ENCODE results near the gene ADAMTS12. TPM values are rescaled to one million over a fixed set of nuclear protein-coding genes. Genes with fewer than 3 reads are reported as not detected.

The ADAMTS12 gene
- total RNA-seq, 1 donor, result 6.9 TPM

DNA sequence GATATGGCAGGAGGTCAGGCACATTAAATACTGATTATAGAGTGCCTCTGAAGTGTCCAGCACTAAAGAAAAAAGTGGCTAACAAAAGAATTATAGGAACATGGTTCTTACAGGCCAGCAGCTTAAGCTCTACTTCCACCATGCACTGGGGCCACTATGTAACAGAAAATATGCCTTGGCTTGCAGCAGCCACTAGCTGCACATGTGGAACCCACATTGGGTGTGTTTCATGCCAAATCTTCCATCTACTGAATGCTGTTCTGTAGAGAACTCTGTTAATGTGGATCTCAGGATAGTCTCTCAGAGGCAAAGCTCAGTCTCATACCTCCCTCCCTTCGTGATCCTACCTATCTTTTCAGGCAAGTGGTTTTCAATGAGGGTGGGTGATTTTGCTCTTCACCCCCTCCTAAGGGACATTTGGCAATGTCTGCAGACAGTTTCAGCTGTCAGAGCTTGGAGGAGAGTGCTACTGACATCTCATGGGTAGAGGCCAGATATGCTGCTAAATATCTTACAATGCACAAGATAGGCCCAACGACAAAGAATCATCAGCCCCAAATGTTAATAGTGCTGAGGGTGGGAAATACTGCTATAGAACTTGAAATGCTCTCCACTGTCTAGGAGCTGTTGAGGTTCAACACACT lies 232.1 kb downstream of the ADAMTS12 start:
- H3K36me3 ChIP-seq (ENCODE audit: insufficient read depth, low read length), result peaks cover 19% of the 10 kb centered on the region
- H3K4me2 ChIP-seq (ENCODE audit: insufficient read depth, low read length), result no peak overlapping the region
- H3K27me3 ChIP-seq (ENCODE audit: insufficient read depth, low read length), result no peaks in the 10 kb centered on the region

DNA sequence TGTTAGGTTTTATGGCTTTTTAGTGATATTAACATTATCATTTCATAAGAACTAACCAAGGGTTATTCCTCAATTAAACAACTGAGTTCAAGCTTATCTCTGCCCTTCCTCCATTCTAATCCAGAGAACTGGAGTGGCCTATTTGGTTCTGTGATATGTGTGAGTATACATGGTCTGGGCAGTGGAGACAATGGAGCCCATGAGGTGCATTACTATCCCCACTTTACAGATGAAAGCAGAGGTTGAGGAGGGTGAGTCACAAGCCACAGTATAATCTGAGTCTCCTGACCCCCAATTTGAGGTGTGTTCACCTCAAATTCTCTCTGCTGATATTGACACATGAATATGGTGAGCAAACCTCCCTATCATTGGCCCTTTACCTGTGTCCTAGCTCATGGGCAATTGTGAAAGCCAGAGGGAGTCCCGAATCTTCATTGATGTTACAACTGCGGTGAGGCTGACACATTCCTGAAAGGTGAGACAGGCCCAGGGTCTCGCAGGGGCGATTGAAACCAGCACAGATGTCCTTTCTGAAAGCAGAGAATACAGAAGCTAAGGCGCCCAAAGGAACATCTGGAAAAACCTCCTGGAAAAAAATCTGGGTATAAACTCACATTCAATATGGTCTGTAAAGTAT lies 233.9 kb downstream of the ADAMTS12 start:
- H3K4me1 ChIP-seq (ENCODE audit: insufficient read depth, low read length), result peaks cover 12% of the 10 kb centered on the region
- no peaks in the 10 kb centered on the region for H3K27me3 ChIP-seq (ENCODE audit: insufficient read depth, low read length)
- no peak overlapping the region for H3K27ac ChIP-seq (ENCODE audit: low read depth, low read length)
- TF ChIP-seq, protein P1, sequence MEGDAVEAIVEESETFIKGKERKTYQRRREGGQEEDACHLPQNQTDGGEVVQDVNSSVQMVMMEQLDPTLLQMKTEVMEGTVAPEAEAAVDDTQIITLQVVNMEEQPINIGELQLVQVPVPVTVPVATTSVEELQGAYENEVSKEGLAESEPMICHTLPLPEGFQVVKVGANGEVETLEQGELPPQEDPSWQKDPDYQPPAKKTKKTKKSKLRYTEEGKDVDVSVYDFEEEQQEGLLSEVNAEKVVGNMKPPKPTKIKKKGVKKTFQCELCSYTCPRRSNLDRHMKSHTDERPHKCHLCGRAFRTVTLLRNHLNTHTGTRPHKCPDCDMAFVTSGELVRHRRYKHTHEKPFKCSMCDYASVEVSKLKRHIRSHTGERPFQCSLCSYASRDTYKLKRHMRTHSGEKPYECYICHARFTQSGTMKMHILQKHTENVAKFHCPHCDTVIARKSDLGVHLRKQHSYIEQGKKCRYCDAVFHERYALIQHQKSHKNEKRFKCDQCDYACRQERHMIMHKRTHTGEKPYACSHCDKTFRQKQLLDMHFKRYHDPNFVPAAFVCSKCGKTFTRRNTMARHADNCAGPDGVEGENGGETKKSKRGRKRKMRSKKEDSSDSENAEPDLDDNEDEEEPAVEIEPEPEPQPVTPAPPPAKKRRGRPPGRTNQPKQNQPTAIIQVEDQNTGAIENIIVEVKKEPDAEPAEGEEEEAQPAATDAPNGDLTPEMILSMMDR (IDR thresholded peaks at IDR 0.05; ENCODE audit: extremely low read depth, low read depth, low read length), result no peak
- no peaks in the 10 kb centered on the region for H3K79me2 ChIP-seq (ENCODE audit: insufficient read depth, low read length)
- H2AFZ ChIP-seq (ENCODE audit: low read length), result no peak overlapping the region
- no peaks in the 10 kb centered on the region for H3K9me3 ChIP-seq (ENCODE audit: low read depth, low read length)
- H3K4me2 ChIP-seq (ENCODE audit: insufficient read depth, low read length), result no peak overlapping the region
- H4K20me1 ChIP-seq (ENCODE audit: insufficient read depth, low read length), result no peaks in the 10 kb centered on the region
- DNase-seq (ENCODE audit: insufficient read length, low spot score, missing footprints), result no peak
- H3K36me3 ChIP-seq (ENCODE audit: insufficient read depth, low read length), result peaks cover 24% of the 10 kb centered on the region
- no peak overlapping the region for H3K4me3 ChIP-seq (ENCODE audit: insufficient read depth, low read length)

More for the DNA sequence above, 232.1 kb downstream of the ADAMTS12 start:
- Histone ChIP-seq H2AFZ (ENCODE audit: low read length) (no peak overlapping the region), H3K4me1 (ENCODE audit: insufficient read depth, low read length) (peaks cover 20% of the 10 kb centered on the region), H4K20me1 (ENCODE audit: insufficient read depth, low read length) (no peaks in the 10 kb centered on the region), H3K27ac (ENCODE audit: low read depth, low read length) (no peak overlapping the region), H3K79me2 (ENCODE audit: insufficient read depth, low read length) (no peaks in the 10 kb centered on the region), H3K4me3 (ENCODE audit: insufficient read depth, low read length) (no peak overlapping the region), H3K9me3 (ENCODE audit: low read depth, low read length) (no peaks in the 10 kb centered on the region)
- TF ChIP-seq, protein P1 (IDR thresholded peaks at IDR 0.05; ENCODE audit: extremely low read depth, low read depth, low read length), result no peak
- DNase-seq (ENCODE audit: insufficient read length, low spot score, missing footprints), result no peak

DNA sequence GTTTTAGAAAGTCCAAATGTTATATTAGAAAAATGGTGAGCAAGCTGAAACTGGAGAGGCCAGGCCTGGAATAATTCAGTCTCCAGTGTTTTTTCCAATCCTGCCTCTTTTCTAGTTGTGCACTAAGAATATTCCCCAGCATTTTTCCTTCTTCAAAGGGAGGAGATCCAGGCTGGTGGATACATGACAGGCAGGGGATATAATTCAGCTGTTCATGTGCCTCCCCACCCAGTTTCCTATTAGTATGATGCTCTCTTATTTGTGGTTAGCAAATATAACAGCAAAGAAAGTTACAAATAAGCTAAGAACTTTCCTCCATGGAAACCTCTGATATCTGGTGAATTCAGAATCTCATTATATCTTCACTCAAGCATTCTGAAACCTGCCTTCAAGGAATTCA lies 234.6 kb downstream of the ADAMTS12 start:
- no peak overlapping the region for H3K4me2 ChIP-seq (ENCODE audit: insufficient read depth, low read length)
- no peaks in the 10 kb centered on the region for H4K20me1 ChIP-seq (ENCODE audit: insufficient read depth, low read length)
- H2AFZ ChIP-seq (ENCODE audit: low read length), result no peak overlapping the region
- no peaks in the 10 kb centered on the region for H3K79me2 ChIP-seq (ENCODE audit: insufficient read depth, low read length)
- no peaks in the 10 kb centered on the region for H3K27me3 ChIP-seq (ENCODE audit: insufficient read depth, low read length)
- H3K9me3 ChIP-seq (ENCODE audit: low read depth, low read length), result no peaks in the 10 kb centered on the region
- TF ChIP-seq, protein P1 (IDR thresholded peaks at IDR 0.05; ENCODE audit: extremely low read depth, low read depth, low read length), result no peak
- H3K4me1 ChIP-seq (ENCODE audit: insufficient read depth, low read length), result peaks cover 5% of the 10 kb centered on the region
- H3K36me3 ChIP-seq (ENCODE audit: insufficient read depth, low read length), result peaks cover 24% of the 10 kb centered on the region
- H3K4me3 ChIP-seq (ENCODE audit: insufficient read depth, low read length), result no peak overlapping the region
- DNase-seq (ENCODE audit: insufficient read length, low spot score, missing footprints), result no peak
- no peak overlapping the region for H3K27ac ChIP-seq (ENCODE audit: low read depth, low read length)

DNA sequence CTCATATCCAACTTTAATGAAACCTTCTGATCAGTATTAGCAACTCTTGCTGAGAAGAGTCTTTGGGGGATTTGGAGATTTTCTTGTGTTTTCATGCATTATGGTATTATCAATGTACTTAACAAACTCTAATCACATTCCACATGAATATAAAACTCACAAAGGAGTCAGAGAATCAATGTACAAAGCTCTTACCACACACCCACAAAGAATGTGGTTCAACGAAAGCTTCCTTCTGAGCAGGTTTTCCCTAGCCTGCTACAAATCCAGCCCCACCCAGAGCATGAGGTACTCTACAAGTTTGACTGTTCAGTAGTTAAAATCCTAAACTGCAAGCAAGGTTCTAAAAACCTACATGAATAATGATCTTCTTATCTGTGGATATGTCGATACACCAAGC lies 240.9 kb downstream of the ADAMTS12 start:
- Histone ChIP-seq H3K4me1 (ENCODE audit: insufficient read depth, low read length) (peaks cover 18% of the 10 kb centered on the region), H3K9me3 (ENCODE audit: low read depth, low read length) (no peaks in the 10 kb centered on the region), H3K79me2 (ENCODE audit: insufficient read depth, low read length) (no peaks in the 10 kb centered on the region), H3K27me3 (ENCODE audit: insufficient read depth, low read length) (no peaks in the 10 kb centered on the region), H2AFZ (ENCODE audit: low read length) (no peak overlapping the region), H4K20me1 (ENCODE audit: insufficient read depth, low read length) (no peaks in the 10 kb centered on the region), H3K4me2 (ENCODE audit: insufficient read depth, low read length) (peak overlapping the region; percentile 67), H3K4me3 (ENCODE audit: insufficient read depth, low read length) (no peak overlapping the region), H3K36me3 (ENCODE audit: insufficient read depth, low read length) (peaks cover 24% of the 10 kb centered on the region), H3K27ac (ENCODE audit: low read depth, low read length) (peak overlapping the region; percentile 72)
- DNase-seq (ENCODE audit: insufficient read length, low spot score, missing footprints), result no peak
- TF ChIP-seq, protein P1 (IDR thresholded peaks at IDR 0.05; ENCODE audit: extremely low read depth, low read depth, low read length), result no peak
